HPDE6-E6E7 (cell line): ENCODE measurements around the gene PCSK6.
"Not testable (repeated sequence)": the region's sequence is repeated elsewhere in the genome, so short reads cannot be mapped to it uniquely, and the experiment has no call there.

Source experiments
- DNase-seq: peaks from one replicate; pipeline ENCODE4 v3.0.0; 2011; ENCODE audit warnings: missing footprints; ENCODE audit errors: extremely low spot score

PCSK6 gene

GRCh38 chr15:101429646-101430045 is 59.9 kb downstream of the PCSK6 start:
- no peak for DNase-seq

GRCh38 chr15:101429191-101429590 is 60.3 kb downstream of the PCSK6 start:
- no peak for DNase-seq

GRCh38 chr15:101428758-101429157 is 60.7 kb downstream of the PCSK6 start:
- DNase-seq = no peak

GRCh38 chr15:101427606-101428487 is 61.7 kb downstream of the PCSK6 start:
- DNase-seq = no peak

- no peak for DNase-seq
Observed at GRCh38 chr15:101426761-101427333, 62.7 kb downstream of the PCSK6 start.

GRCh38 chr15:101425787-101426365 is 63.6 kb downstream of the PCSK6 start:
- no peak for DNase-seq

GRCh38 chr15:101424984-101425383 is 64.5 kb downstream of the PCSK6 start:
- DNase-seq = no peak

- DNase-seq = no peak
Observed at GRCh38 chr15:101420232-101420631, 69.3 kb downstream of the PCSK6 start.

GRCh38 chr15:101416475-101416874 is 73.0 kb downstream of the PCSK6 start:
- DNase-seq = not testable (repeated sequence)

GRCh38 chr15:101413239-101413638 is 76.3 kb downstream of the PCSK6 start:
- DNase-seq = no peak

- no peak for DNase-seq
Observed at GRCh38 chr15:101411581-101411980, 77.9 kb downstream of the PCSK6 start.

- no peak for DNase-seq
Observed at GRCh38 chr15:101411085-101411484, 78.4 kb downstream of the PCSK6 start.

GRCh38 chr15:101410612-101411011 is 78.9 kb downstream of the PCSK6 start:
- DNase-seq = no peak

GRCh38 chr15:101409621-101410020 is 79.9 kb downstream of the PCSK6 start:
- DNase-seq = no peak

GRCh38 chr15:101407966-101408775 is 81.3 kb downstream of the PCSK6 start:
- no peak for DNase-seq

GRCh38 chr15:101407439-101407838 is 82.1 kb downstream of the PCSK6 start:
- DNase-seq = no peak

GRCh38 chr15:101406526-101407195 is 82.8 kb downstream of the PCSK6 start:
- DNase-seq = no peak

- DNase-seq = no peak
Observed at GRCh38 chr15:101406036-101406435, 83.5 kb downstream of the PCSK6 start.

- no peak for DNase-seq
Observed at GRCh38 chr15:101404245-101404644, 85.3 kb downstream of the PCSK6 start.

GRCh38 chr15:101402883-101403282 is 86.6 kb downstream of the PCSK6 start:
- DNase-seq = not testable (repeated sequence)

- no peak for DNase-seq
Observed at GRCh38 chr15:101401286-101401685, 88.2 kb downstream of the PCSK6 start.
